T-helper 17 cell (primary cell): ENCODE results near the gene TGFB1. TPM values are rescaled to one million over a fixed set of nuclear protein-coding genes. Genes with fewer than 3 reads are reported as not detected.

Experiments
- ATAC-seq: fragments of 150-1000 bp; cut with Tn5 transposase; 2 replicates; pipeline ENCODE4 v1.10.0; 2021; ENCODE audit warnings: mild to moderate bottlenecking, moderate library complexity
- DNase-seq, 3 donors: peaks; one replicate each; pipeline versions ENCODE4 v3.0.0 to v3.0.0-alpha.2; 2020 to 2021
- H3K9me3 ChIP-seq: one replicate; pipeline ENCODE4 v1.7.0; 2013; ENCODE audit warnings: low read length, mild to moderate bottlenecking; ENCODE audit not compliant: control insufficient read depth, poor library complexity, severe bottlenecking
- H3K27ac Mint-ChIP-seq: one replicate; pipeline ENCODE4 v1.8.0; 2022; ENCODE audit warnings: mild to moderate bottlenecking, moderate library complexity, mixed read lengths
- H3K27me3 Mint-ChIP-seq: one replicate; pipeline ENCODE4 v1.8.0; 2022; ENCODE audit warnings: mixed read lengths
- H3K36me3 Mint-ChIP-seq: one replicate; pipeline ENCODE4 v1.8.0; 2022; ENCODE audit warnings: low read depth, mixed read lengths
- H3K4me1 Mint-ChIP-seq: one replicate; pipeline ENCODE4 v1.8.0; 2022; ENCODE audit warnings: mild to moderate bottlenecking, mixed read lengths
- H3K4me3 Mint-ChIP-seq: one replicate; pipeline ENCODE4 v1.8.0; 2022; ENCODE audit warnings: mild to moderate bottlenecking, moderate library complexity, mixed read lengths
- total RNA-seq, 4 donors: library from RNA in 2 of 4; stranded (reverse) in 2 of 4; gene quantifications; one replicate each; pipeline ENCODE4 v1.2.3 and lab custom pipeline; 2022 to 2026

The TGFB1 gene
- total RNA-seq, 2 donors from 2014 or later = 408 to 431 TPM

- peaks cover 12% of the 10 kb centered on the region for H3K36me3 Mint-ChIP-seq
- H3K27me3 Mint-ChIP-seq = no peaks in the 10 kb centered on the region
- no peaks in the 10 kb centered on the region for H3K9me3 ChIP-seq
- ATAC-seq = no peak
- no peak for DNase-seq
- H3K27ac Mint-ChIP-seq = peak overlapping the region; percentile 89
- H3K4me1 Mint-ChIP-seq = peaks cover 38% of the 10 kb centered on the region
- peak overlapping the region; percentile 33 for H3K4me3 Mint-ChIP-seq
Observed at GRCh38 chr19:41321204-41321599, 32.5 kb downstream of the TGFB1 start.

- H3K27ac Mint-ChIP-seq = peak overlapping the region; percentile 89
- peaks cover 38% of the 10 kb centered on the region for H3K4me1 Mint-ChIP-seq
- peak overlapping the region; percentile 58 for H3K4me3 Mint-ChIP-seq
- no peak for ATAC-seq
- DNase-seq = no peak
- no peaks in the 10 kb centered on the region for H3K9me3 ChIP-seq
- H3K36me3 Mint-ChIP-seq = peaks cover 10% of the 10 kb centered on the region
- no peaks in the 10 kb centered on the region for H3K27me3 Mint-ChIP-seq
Observed at GRCh38 chr19:41320568-41320967, 33.2 kb downstream of the TGFB1 start.

GRCh38 chr19:41320185-41320518 lies 33.6 kb downstream of the TGFB1 start:
- peaks cover 36% of the 10 kb centered on the region for H3K4me1 Mint-ChIP-seq
- no peaks in the 10 kb centered on the region for H3K9me3 ChIP-seq

GRCh38 chr19:41319500-41320184 lies 34.1 kb downstream of the TGFB1 start:
- H3K27ac Mint-ChIP-seq = peak overlapping the region; percentile 60
- DNase-seq (no peak), ATAC-seq (peak; percentile 3)

More at GRCh38 chr19:41320185-41320518, 33.6 kb downstream of the TGFB1 start:
- Mint-ChIP-seq H3K36me3 (peaks cover 10% of the 10 kb centered on the region), H3K27me3 (no peaks in the 10 kb centered on the region), H3K4me3 (peak overlapping the region; percentile 69), H3K27ac (peak overlapping the region; percentile 60)
- no peak for DNase-seq
- no peak for ATAC-seq

GRCh38 chr19:41318696-41319499 lies 34.8 kb downstream of the TGFB1 start:
- H3K27me3 Mint-ChIP-seq = no peaks in the 10 kb centered on the region
- H3K9me3 ChIP-seq = no peaks in the 10 kb centered on the region
- peak overlapping the region; percentile 73 for H3K4me3 Mint-ChIP-seq
- peaks cover 32% of the 10 kb centered on the region for H3K4me1 Mint-ChIP-seq
- DNase-seq = no peak
- peak; percentile 12 for ATAC-seq
- peaks cover 10% of the 10 kb centered on the region for H3K36me3 Mint-ChIP-seq
- H3K27ac Mint-ChIP-seq = peak overlapping the region; percentile 84

More at GRCh38 chr19:41319500-41320184, 34.1 kb downstream of the TGFB1 start:
- Mint-ChIP-seq H3K4me1 (peaks cover 33% of the 10 kb centered on the region), H3K36me3 (peaks cover 10% of the 10 kb centered on the region), H3K27me3 (no peaks in the 10 kb centered on the region), H3K4me3 (peak overlapping the region; percentile 69)
- H3K9me3 ChIP-seq = no peaks in the 10 kb centered on the region

GRCh38 chr19:41316306-41316920 lies 37.3 kb downstream of the TGFB1 start:
- Mint-ChIP-seq H3K4me1 (peaks cover 38% of the 10 kb centered on the region), H3K27me3 (no peaks in the 10 kb centered on the region), H3K36me3 (peaks cover 10% of the 10 kb centered on the region), H3K4me3 (peak overlapping the region; percentile 63), H3K27ac (peak overlapping the region; percentile 84)
- no peaks in the 10 kb centered on the region for H3K9me3 ChIP-seq
- DNase-seq (no peak), ATAC-seq (no peak)

GRCh38 chr19:41311613-41312012 lies 42.1 kb downstream of the TGFB1 start:
- no peaks in the 10 kb centered on the region for H3K9me3 ChIP-seq
- Mint-ChIP-seq H3K4me1 (peaks cover 55% of the 10 kb centered on the region), H3K36me3 (peaks cover 18% of the 10 kb centered on the region), H3K27me3 (no peaks in the 10 kb centered on the region), H3K4me3 (peak overlapping the region; percentile 66), H3K27ac (peak overlapping the region; percentile 100)
- no peak for DNase-seq
- ATAC-seq = no peak

- H3K27me3 Mint-ChIP-seq = no peaks in the 10 kb centered on the region
- peaks cover 18% of the 10 kb centered on the region for H3K36me3 Mint-ChIP-seq
- DNase-seq (no peak), ATAC-seq (no peak)
- H3K4me1 Mint-ChIP-seq = peaks cover 53% of the 10 kb centered on the region
- H3K9me3 ChIP-seq = no peaks in the 10 kb centered on the region
- peak overlapping the region; percentile 100 for H3K27ac Mint-ChIP-seq
- peak overlapping the region; percentile 66 for H3K4me3 Mint-ChIP-seq
Observed at GRCh38 chr19:41311072-41311471, 42.6 kb downstream of the TGFB1 start.

GRCh38 chr19:41310033-41310831 lies 43.5 kb downstream of the TGFB1 start, which contains the start of gene CCDC97:
Gene CCDC97, plus strand, starts transcription at chr19:41310172. Its CDS starts 139 bp downstream, at chr19:41310311.
- Mint-ChIP-seq H3K27me3 (no peaks in the 10 kb centered on the region), H3K4me1 (peaks cover 55% of the 10 kb centered on the region), H3K27ac (peak within 1 kb of the TSS; percentile 100), H3K36me3 (peaks cover 18% of the 10 kb centered on the region), H3K4me3 (peak within 1 kb of the TSS; percentile 100)
- ATAC-seq (peak; percentile 60), DNase-seq (peak; percentile 82 to 84 (median 83))
- no peaks in the 10 kb centered on the region for H3K9me3 ChIP-seq

- H3K27me3 Mint-ChIP-seq = no peaks in the 10 kb centered on the region
- no peaks in the 10 kb centered on the region for H3K9me3 ChIP-seq
- peaks cover 61% of the 10 kb centered on the region for H3K4me1 Mint-ChIP-seq
- peak overlapping the region; percentile 100 for H3K27ac Mint-ChIP-seq
- H3K36me3 Mint-ChIP-seq = peaks cover 18% of the 10 kb centered on the region
- H3K4me3 Mint-ChIP-seq = peak overlapping the region; percentile 100
- ATAC-seq (peak; percentile 1), DNase-seq (no peak)
Observed at GRCh38 chr19:41309180-41310032, 44.3 kb downstream of the TGFB1 start.

GRCh38 chr19:41308450-41309179 lies 45.1 kb downstream of the TGFB1 start:
- peaks cover 68% of the 10 kb centered on the region for H3K4me1 Mint-ChIP-seq
- no peaks in the 10 kb centered on the region for H3K27me3 Mint-ChIP-seq
- DNase-seq (peak; percentile 83 to 97 (median 86)), ATAC-seq (peak; percentile 61)
- no peaks in the 10 kb centered on the region for H3K9me3 ChIP-seq
- H3K27ac Mint-ChIP-seq = peak overlapping the region; percentile 100
- peak overlapping the region; percentile 100 for H3K4me3 Mint-ChIP-seq
- peaks cover 22% of the 10 kb centered on the region for H3K36me3 Mint-ChIP-seq
